Activated T-helper 1 cell treated with Interleukin-2 at 50 U/mL for 16 hours (primary cell): ENCODE results near the gene REXO1.

ENCODE experiments used
- DNase-seq: peaks from one replicate; pipeline ENCODE4 v3.0.0-alpha.2; 2020; ENCODE audit warnings: low read depth

REXO1 gene

GRCh38 chr19:1861599-1862031 is 13.3 kb upstream of the REXO1 start:
- no peak for DNase-seq

- no peak for DNase-seq
These were observed 12.7 kb upstream of the REXO1 start for GRCh38 chr19:1860821-1861598.

DNA sequence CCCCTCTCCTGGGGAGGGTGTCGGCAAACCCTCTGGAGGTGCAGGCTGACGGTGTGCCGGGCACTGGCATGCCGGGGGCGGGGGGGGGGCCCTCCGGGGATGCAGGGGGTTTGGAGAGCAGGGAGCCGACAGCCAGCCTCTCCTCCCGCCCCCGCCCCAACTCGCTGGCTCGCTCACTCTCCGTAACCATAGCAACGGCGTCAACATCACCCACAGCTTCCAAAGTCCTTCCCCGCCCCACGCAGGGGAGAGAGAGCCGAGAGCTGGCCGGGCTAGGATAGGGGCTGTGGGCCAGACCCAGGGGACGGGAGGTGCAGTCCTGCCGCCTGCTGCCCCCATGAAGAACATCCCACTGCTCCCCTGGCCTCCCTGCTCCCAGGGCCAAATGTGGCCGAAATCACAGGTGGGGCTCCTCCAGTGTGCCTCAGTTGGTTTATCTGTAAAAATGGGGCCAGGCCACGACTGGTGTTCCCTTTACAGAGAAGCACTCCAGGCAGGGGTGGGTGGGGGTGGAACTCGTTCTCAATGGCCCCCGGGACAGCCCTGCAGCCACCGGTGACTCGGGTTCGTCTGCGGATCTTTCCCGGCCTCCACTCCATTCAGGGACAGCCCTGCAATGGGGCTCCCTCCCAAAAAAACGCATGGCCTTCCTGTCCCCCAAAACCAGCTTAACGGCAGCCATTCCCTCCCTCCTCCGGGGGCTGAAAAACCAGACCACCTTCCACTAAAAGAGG is 11.9 kb upstream of the REXO1 start:
- DNase-seq: no peak

DNA sequence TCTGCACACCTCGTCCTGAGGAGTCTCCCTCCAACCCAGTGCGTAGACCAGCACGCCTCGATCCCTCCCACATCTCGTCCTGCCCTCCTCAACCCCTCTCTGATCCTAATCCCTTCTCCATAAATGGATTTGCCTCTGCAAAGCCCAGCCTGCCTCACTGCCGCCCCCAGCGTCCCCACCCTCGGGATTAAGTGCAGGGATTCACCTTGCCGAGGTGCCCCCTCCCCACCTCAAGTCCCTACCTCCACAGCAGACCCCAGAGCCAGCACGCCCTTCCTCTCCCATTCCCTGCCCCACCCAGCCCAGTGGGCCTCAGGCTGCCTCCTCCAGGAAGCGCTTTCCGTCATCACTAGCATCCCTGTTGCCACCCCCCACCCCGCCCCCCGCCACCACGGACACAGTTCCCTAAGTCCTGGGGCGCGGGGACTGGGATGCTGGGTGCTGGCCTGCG is 11.1 kb upstream of the REXO1 start:
- no peak for DNase-seq

DNA sequence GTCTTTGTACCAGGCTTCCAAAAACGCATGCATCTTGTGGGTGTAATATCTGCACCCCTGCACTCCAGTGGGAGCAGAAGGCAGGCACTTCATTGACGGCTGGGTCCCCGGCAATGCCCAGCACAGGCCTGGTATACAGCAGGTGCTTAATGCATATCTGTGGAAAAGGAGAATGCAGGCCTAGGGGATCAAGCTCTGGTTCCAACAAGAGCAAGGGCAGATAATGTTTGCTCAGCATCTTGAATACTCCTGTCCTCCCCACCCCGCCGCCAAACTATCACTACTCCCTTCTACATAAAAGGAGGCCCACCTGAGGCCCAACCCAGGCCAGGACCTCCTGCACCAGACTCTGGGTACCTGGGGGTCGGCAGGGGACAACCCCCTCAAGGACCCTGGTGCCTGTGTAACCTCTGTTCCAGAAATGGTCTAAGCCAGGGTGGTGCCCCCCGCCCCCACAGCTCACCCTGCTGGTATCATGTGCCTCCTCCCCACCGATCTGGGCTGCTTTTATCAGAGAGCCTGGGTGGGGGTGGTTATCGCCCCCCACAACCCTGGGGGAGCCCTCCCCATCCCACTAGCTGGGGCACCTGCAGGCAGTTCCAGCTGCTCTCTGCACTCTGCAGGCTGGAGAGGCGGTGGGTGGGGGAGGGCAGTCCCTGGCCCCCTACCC is 10.3 kb upstream of the REXO1 start:
- no peak for DNase-seq

DNA sequence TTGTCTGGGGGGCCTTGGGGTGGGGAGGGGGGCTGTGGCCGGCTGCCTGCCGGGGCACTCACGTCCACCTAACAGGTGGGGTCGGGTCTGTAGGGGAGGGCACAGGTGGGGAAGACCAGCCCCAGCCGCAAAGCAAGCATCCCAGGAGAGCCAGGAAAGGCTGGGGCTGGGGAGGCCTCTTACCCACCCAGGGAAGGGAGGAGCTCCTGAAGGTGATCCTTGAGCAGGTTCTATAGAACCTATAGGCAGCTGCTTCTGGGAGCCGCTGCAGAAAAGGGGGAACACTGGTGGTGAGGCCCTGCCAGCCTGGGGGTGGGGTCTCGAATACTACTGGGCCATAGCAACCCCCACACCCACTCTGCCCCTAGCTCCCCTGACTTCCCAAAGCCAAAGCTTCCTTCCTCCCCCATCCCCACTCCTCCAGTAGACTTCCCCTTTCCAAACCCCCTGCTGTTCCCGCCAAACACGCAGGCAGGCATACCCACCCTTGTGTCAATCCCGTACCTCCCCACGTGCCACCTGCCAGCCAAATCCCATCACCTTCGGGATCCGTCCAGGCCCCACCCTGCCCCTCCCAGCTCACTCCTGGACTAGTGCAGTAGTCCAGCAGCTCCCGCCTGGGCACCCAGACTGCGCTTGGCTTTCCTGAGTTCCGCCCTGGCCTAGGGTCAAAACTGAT is 9.5 kb upstream of the REXO1 start:
- DNase-seq: no peak

- no peak for DNase-seq
These were observed 8.7 kb upstream of the REXO1 start for GRCh38 chr19:1856698-1857603.

- no peak for DNase-seq
These were observed 8.0 kb upstream of the REXO1 start for GRCh38 chr19:1856345-1856697.

DNA sequence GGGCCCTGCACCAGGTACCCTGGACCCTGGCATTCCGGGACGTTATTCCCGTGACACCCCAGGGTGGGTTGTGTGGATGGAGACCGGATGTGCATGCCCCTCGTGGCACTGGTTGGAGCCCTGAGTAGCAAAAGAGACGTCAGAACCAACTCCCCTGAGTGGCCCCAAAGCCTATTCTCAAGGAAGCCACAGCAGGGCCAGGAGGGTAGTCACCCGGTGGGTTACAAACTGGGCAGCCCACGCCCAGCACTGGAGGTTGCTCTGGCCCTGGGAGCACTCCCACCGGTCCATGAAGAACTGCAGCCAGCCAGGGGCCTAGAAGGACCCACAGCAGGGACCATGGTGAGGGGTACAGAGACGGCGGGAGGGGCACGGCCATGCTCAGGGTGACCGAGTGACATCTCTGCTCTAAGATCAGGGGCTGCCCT is 7.6 kb upstream of the REXO1 start:
- DNase-seq: no peak

DNA sequence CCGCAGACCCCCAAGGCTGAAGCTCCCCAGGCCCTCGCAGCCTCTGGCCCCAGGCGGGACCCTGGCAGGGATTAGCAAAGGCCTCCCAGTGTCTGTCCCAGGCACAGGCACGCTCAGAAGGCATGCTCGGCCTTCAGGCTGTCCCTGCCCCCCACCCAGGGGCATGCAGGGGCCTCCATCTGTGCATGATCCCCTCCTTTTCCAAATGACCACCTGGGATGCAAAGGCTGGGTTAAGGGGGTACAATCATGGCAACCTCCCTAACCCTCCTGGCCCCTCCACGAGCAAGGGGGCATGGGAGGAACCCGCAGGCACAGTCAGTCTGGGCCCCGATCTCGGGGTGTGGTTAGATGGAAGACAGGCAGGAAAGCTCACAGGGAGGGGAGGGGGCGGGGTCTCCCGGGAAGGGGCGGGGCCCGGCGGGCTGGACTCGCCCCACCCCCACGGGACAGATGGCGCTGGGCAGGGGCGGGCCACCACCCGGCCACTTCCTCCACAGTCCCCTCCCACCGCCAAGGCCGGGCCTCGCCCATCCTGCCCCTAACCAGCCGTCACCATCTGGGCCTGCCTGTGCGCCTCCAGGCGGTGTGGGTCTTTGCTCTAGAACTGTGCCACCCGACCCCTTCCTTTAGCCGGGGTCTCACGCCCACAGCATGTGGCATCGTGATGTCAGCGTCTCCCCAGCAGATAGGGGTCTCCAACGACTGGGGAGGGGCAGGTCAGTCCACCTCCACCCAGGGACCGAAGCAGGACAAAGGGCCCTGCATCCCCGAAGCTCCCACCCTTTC is 7.0 kb upstream of the REXO1 start:
- DNase-seq: peak; percentile 81

DNA sequence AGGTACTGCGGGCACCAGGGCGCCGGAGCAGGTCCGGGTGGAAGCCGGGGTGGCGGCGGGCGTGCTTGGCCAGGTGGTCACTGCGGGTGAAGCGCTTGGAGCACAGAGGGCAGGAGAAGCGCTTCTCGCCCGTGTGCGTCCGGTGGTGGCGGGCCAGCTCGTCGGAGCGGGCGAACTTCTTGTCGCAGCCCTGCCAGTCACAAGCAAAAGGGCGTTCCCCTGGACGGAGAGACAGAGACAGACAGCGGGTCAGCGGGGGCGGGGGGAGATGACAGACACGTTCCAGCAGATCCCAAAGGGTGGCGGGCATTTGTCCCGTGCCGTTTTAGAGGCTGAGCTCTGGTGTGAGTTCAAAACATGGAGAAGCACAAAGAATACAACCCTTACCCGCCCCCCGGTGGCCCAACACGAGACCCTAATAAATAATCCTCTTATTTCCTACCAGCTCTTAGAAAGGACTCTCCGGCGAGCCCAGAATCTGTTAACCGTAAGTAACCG is 6.3 kb upstream of the REXO1 start:
- DNase-seq: no peak

- DNase-seq: no peak
These were observed 5.8 kb upstream of the REXO1 start for GRCh38 chr19:1854039-1854541.

- DNase-seq: peak; percentile 64
These were observed 5.2 kb upstream of the REXO1 start for GRCh38 chr19:1853295-1854038.

DNA sequence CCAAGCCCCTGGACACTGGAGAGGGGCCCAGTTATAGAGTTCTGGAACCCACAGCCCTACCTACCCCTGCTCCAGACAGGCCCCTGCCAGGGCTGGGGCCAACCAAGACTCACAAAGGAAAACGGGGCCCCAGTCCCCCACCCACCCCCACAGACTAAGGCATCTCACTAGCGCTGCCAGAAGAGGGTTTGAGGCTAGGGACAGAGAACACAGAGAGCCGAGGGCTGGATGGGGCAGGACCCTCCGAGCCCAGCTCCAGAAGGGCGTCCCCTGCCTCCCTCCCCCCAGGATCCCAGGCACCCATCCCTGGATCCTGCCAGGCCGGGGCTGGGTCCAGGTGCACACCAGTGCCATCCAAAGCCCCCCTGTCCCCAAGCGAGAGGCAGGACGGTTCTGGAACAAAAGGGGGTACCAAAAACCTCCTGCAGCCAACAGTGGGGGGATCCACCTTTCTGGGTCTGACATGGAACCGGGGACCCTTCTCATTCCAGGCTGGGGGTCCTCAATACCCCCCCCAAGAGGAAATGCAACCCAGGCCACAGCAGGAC is 4.4 kb upstream of the REXO1 start:
- DNase-seq: no peak

DNA sequence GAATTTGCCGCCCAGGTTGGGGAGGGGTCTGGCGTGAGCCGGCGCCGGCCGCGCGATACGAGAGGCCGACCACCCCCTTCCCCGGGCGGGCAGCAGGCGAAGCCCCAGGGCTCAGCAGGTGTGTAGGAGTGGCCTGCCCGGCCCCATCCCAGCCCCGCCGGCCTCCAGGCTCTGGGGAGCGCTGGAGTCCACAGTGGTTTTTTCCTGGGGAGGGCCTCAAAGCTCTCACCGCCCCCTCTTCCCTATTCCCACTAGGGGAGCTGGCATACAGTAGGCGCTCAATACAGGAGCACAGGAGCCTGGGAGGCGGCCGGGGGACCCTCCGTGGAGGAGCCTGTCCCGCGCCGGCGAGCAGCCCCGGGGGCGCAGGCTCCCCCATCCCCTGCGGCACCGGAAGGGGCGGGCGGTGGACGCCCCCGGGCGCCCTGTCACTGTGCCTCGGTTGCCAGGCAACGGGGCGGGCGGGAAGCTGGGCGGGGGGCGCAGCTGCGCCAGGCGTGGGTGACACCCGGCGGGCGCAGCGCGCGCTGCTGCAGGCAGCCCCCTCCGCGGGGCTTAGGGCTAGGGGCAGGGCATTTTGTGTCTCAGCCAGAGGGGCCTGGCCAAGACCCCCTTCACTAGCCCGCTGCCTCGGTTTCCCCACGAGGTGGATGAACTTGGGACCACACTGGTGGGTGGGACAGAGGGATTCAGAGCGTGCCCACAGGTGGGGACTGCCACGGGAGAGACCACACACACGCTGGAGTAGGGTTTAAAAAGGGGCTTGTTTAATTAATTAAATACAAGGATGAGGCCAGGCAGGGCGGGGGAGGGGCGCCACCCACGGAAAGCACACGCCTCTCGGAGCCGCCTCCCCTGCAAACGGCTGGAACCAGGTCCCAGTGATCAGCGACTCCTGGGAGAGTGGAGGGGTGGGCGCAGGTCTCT is 3.6 kb upstream of the REXO1 start:
- peak; percentile 49 for DNase-seq

DNA sequence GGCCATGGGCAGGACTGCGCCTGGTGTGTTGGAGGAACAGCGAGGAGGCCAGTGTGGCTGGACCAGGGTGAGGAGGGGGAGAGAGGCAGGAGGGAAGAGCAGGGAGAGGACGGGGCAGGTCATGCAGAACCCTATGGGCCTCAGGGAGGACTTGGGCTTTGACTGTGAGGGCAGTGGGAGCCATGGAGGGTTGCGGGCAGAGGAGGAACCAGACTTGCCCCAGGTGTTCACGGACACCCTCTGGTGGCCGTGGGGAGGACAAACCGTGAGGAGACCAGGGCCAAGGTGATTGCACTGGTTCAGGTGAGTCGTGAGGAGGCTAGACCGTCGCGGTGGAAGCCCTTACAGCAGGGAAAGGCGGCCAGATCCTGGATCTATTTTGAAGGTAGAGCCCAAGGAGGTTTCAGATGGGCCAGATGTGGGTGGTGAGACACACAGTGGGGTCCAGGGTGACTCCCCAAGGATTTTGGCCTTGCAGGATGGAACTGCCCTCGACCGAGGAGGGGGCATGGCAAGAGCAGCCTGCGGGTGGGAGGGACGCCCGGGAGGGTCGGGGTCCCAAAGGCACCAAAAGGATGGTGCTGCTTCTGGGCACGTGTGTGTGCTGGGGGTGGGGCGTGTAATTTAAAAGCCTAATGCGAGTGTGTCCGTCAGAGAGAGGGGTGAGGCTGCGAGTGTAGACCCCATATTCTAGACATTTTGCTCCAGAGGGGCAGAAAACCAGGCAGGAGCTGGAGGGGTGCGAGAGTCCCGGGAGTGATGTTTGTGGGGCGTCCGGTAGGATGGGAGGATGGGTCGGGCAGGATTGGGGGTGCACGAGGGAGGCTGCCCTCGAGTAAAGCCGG is 2.7 kb upstream of the REXO1 start:
- no peak for DNase-seq

DNA sequence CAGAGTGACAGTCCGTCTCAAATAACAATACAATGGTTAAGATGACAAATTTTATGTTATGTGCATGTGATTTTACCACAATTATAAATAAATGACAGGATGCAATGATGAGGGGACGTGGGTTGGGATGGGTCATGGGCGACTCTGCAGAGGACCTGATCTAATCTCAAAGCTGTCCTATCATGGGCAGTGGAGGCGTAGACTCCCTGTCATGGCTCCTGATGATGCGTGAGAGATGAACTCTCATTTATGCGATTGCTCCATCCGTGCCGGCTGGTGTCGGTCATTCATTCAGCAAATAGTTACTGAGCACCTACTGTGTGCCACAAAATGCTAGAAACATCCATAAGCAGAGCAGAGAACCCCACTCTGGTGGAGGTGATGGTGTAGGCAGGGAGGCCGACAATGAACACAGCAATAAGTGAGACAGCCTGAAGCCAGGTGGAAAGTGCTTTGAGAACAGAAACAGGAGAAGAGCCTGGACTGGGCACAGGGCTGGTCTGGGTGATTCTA is 1.7 kb upstream of the REXO1 start:
- no peak for DNase-seq
